Measurements from ENCODE around the gene TRIM10.
"Not testable (repeated sequence)": the region's sequence is repeated elsewhere in the genome, so short reads cannot be mapped to it uniquely, and the experiment has no call there.

The TRIM10 gene

DNA sequence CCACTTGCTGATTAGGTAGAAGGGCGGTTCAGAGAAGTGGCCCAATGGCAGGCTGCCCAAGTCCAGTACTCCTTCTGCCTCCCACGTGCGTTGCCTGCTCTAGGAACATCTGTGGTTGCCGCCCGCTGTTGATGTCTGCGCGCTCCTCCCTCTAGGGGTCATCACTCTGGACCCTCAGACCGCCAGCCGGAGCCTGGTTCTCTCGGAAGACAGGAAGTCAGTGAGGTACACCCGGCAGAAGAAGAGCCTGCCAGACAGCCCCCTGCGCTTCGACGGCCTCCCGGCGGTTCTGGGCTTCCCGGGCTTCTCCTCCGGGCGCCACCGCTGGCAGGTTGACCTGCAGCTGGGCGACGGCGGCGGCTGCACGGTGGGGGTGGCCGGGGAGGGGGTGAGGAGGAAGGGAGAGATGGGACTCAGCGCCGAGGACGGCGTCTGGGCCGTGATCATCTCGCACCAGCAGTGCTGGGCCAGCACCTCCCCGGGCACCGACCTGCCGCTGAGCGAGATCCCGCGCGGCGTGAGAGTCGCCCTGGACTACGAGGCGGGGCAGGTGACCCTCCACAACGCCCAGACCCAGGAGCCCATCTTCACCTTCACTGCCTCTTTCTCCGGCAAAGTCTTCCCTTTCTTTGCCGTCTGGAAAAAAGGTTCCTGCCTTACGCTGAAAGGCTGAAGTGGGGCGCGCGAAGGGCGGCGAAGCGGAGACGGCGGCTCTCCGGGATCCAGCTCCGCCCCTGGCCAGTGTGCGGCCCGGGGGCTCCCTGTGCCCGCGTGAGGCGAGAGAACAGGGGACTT lies 10.9 kb upstream of the TRIM10 start:
- no peak for DNase-seq

DNA sequence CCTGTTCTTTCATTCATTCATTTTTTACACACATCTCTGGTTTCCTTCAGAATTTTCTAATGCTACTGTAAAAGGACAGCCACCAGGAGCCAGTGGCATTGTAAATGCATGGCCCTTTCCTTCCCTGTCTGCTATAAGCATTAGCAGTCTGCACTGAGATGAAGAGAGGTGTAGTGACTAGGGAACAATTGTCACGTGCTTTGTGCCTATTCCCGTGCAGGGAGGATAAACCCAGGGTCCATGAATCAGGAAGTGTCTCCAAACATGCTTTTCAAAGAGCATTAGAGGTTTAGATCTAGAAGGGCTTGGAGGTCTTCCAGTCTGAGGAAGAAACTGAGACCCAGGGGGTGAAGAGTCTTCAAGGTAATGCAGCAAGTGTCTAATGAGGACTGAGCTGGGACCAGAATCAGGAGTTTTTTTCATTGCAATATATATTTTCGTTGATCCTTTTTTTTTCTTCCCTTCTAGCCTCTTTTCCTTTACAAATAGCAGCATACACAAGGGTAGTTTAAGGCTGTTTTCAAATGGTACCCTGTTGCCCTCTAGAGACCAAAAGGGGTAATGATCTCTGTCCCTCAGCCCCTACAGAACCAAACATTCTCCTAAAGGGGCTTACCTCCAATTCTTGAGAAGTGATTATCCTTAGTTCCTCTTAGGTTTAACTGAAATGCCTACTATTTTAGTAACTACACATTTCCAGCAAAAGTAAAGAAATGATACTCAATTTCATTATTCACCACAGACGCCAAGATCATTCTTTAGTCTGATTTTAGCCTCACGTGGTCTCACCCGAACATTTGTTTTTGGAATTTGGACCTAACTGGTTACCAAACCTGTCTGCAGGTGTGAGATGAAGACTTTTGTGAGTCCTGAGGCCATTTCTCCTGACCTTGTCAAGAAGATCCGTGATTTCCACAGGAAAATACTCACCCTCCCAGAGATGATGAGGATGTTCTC lies 8.9 kb upstream of the TRIM10 start:
- peak; percentile 60 for DNase-seq

DNA sequence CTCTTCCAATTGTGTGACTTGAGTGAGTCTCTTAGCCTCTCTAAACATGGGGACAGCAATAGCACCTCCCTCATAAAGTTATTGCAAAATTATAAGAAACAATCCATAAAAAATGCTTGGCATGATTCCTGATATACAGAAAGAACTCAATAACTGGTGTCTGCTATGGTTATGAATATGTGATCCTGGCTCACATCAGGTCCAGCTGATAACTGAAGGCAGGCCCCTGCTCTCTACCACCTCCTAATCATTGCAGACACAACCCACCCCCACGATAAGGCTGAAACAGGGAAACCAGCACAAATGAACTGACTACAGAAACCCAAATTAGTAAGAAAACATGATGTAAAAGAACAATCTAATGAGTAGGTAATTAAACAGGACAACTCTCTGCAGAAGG lies 7.7 kb upstream of the TRIM10 start:
- no peak for DNase-seq

GRCh38 chr6:30167101-30167500 lies 6.1 kb upstream of the TRIM10 start:
- DNase-seq = peak; percentile 26

DNA sequence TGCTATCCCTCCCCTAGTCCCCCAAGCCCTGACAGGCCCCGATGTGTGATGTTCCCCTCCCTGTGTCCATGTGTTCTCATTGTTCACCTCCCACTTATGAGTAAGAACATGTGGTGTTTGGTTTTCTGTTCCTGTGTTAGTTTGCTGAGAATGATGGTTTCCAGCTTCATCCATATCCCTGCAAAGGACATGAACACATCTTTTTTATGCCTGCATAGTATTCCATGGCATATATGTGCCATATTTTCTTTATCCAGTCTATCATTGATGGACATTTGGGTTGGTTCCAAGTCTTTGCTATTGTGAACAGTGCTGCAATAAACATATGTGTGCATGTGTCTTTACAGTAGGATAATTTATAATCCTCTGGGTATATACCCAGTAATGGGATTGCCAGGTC lies 4.2 kb upstream of the TRIM10 start:
- DNase-seq = not testable (repeated sequence)

DNA sequence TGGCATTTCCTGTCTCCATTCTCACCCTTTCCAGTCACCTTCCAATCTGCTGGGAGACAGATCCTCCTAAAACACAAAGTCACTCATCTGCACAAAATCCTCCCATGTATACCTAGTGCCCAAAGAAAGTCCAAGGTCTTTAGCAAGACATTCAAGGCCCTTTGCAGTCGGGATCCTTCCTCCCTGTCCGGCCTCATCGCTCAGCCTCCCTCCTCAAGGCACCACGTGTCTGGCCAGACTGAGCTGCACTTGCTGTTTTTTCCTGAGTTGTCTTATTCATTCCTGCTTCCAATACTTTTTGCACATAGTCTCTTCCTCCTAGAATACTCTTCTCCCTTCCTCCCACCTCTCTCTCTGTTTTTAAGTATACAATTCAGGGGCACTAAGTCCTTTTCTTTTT lies 3.7 kb upstream of the TRIM10 start:
- DNase-seq = no peak

DNA sequence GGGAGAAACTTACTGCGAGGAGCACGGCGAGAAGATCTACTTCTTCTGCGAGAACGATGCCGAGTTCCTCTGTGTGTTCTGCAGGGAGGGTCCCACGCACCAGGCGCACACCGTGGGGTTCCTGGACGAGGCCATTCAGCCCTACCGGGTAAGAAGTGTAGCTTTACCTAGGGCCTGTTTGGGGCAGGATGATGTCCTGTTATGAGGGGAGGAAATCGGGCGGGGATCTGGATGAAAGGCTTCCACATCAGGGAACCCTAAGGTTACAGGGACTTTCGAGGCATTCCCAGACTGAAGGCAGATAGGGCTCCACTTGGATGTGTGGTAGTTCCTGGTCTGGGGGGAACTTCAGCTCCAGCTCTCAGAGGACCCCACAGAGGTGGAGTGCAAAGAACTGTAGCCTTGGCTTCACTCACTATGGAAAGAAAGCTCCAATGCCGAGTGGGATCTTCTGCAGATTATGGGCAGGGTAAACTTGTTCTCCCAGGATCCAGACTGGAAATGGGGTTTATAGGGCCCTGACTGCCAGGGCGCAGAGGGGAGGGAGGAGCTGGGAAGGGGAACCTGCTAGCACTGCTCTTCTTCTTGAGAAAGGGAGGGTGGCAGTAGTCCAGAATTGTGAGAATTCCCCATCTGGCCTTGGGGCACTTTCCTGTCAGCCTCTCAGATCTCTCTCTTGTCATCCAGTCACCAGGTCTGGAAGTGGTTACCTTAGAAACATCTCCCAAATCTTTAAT lies 3.1 kb upstream of the TRIM10 start:
- DNase-seq = no peak

DNA sequence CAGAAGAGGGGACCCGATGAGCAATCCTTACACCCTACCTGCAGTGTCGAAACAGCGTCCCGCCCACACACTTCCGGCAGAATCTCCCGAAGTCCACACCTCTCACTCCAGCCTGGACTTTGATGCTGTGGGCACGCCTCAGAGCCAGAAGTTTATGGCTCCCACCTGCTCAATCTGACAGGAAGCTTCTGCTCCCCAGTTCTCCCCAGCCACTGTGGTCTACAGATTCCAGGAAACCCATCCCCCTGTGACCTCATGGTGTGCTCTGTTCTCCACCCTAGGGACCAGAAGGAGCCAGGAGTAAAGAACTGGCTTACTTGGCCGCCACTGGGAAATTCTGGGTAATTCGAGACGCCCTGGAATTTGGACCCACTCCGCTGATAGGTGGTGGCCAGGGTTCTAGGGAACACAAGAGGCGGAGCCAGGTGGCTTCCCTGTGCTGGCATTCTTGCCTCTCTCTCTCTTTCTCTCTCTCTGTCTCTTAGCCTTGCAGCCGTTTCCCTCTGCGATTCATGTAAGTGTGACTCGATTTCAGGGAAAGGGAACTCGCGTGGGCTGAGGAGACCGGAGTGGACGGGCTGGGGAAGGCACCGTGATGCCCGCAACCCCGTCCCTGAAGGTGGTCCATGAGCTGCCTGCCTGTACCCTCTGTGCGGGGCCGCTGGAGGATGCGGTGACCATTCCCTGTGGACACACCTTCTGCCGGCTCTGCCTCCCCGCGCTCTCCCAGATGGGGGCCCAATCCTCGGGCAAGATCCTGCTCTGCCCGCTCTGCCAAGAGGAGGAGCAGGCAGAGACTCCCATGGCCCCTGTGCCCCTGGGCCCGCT lies 2.3 kb upstream of the TRIM10 start, which contains the start of gene TRIM15:
TRIM15 (plus strand) TSS at position 457 of the 828 bp plus-strand sequence; CDS start at position 596, 139 bp downstream.
- DNase-seq = peak; percentile 3

DNA sequence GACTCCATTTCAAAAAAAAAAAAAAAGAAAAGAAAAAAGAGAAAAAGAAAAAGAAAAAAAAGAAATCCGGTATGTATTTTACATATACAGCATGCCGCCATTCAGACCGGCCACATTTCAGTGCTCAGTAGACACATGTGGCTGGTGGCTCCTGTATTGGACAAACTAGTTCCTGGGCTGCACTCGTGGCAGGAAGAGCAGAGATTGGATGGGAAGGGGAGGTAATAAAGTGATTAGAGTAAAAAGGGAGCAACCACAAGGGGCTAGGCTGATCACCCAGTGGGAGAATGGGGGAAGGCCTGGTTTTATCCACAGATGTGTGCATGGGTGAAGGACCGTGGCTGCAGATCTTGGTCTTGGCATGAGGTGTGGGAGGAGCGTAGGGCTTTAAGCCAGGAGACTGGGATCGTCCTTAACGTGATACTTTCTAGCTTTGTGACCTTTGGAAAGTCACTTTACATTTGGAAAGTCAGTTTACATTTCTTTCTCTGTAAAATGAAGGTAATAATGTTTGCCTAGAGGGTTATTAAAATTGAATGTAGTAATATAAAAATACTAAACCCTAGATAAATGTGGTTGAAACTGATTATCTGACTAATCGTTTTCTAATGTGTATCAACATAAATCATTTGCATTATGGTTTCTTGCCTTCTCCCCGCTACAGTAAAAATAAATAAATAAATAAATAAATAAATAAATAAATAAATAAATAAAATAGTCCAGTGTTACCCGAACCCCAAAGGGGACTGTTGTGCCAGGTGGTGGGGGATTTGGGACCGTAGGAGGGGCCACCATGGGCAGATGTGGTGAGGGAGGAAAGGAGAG lies 1.5 kb upstream of the TRIM10 start:
- no peak for DNase-seq

GRCh38 chr6:30160008-30160784 lies 815 bp downstream of the TRIM10 start:
- DNase-seq = no peak

- no peak for DNase-seq
Observed at GRCh38 chr6:30158475-30159040, 2.5 kb downstream of the TRIM10 start.

GRCh38 chr6:30157999-30158398 lies 3.0 kb downstream of the TRIM10 start:
- DNase-seq = no peak

GRCh38 chr6:30157581-30157980 lies 3.4 kb downstream of the TRIM10 start:
- DNase-seq = no peak

DNA sequence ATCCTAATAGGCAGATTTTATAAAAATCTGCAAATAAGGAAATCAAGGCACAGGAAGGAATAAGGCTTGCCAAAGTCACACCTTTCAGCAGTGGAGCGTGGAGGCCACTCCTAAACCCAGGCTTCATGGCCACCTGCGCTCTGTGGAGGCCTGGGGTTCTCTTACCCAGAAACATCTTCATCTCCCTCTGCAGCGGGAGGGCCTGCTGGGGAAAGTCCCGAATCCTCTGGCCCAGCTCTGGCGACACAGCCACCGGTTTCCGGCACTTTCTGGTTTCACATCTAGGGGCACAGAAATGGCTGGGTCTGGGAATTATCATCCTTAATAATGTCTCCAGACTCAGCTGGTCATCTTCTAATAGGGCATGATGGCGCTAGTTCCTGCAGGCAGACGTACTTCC lies 4.2 kb downstream of the TRIM10 start:
- DNase-seq = no peak

GRCh38 chr6:30156262-30156599 lies 4.8 kb downstream of the TRIM10 start:
- no peak for DNase-seq

DNA sequence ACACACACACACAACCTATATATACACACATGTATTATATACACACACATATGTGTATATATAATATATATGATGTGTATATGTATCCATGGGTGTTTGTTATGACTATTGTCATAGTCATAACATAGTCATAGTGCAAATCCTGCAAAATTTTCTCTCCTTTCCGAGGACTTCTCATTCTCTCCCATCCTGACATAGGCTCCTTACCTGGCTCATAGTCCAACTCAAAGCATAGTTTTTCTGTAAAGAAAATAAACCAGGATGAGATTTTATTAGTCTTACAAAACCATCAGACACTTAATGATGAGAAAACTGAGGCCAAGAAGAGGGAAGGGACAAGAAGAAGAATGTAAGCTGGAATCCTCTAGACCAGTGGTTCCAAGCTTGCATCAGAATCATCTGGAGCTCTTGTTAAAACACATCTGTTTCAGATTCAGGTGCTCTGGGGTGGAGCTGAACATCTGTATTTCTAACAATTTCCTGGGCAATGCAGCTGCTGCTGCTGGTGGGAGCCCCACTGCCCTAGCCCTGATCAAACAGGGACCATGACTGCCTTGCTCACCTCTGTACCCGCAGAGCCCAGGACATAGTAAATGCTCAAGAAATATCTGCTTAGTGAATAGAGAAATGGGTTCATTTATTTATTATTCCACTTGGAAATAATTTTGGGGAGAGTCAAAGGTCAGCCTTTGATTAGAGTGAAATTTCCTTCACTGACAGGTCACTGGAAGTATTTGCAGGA lies 5.3 kb downstream of the TRIM10 start:
- no peak for DNase-seq

DNA sequence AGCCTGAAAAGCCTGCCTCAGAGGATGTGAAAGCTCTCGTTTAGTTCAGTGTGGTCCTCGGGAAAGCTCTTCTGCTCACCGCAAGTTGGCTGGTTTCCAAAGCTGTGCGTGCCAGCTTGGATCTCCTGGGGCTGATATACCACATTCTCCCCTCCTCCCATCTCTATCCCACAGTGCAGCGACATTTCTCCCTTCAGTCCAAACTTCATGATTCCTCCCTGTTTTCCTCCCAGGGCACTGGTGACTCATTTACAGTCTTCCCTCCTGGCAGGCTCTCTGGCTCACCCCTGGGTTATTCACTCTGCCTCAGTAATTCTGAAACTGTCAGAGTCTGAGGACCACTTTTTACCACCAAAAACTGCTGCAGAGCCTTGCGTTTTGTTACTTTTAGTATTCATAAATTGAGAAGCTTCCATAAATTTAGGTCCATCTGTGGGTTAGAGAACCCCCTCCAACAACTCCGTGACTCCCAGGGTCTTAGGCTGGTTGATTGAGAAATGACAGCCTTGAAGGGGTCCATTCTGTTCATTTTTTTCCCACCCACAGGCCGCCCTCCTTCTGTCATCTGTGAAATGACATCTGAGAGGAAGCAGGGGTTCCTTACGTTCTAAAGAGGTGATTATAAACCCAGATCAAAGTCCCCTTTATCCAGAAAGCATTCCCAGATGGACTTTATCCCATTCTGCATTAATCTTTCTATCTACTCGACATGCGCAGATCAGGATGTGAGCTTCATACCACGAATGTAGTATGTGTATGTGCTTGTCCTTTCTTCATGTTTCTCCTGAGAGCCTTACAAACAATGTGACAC lies 6.1 kb downstream of the TRIM10 start:
- DNase-seq = no peak

DNA sequence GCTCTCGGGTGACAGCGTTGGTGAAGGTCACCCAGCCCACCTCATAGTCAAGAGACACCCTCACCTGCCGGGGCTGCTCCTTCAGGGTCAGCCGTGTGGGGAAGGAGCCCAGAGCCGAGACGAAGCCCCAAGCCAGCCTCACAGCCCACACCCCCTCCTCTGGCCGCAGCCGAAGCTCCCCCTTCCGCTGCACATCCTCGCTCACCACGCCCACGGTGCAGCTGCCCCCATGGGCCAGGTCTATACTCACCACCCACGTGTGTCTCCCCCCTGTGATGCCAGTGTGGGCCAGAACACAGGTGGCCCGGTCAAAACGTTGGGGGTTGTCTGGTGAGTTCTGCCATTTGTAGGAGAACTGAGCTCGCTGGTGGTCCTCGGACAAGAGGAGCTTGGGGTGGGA lies 7.0 kb downstream of the TRIM10 start:
- DNase-seq = no peak

Data from CD4-positive, alpha-beta T cell treated with Interleukin-17A for 1 hour (primary cell).